K562 (cell line): ENCODE measurements around the gene SERTAD2.

ENCODE experiments used
- ARID2 ChIP-seq: fragments of 450-650 bp; IDR thresholded peaks from 2 replicates; pipeline ENCODE4 v1.6.1; 2017; ENCODE audit warnings: antibody characterized with exemption, mild to moderate bottlenecking
- CTCF ChIP-seq, 3 experiments: IDR thresholded peaks in 2 of 3; conservative IDR thresholded peaks in 1 of 3; 2 replicates each; pipeline ENCODE4 v1.5.1; 2011 to 2012; ENCODE audit warnings: low read length in 3 of 3, mild to moderate bottlenecking in 3 of 3, control low read depth in 2 of 3, improper control_type of control experiment in 1 of 3, inconsistent platforms in 1 of 3, low read depth in 1 of 3, mixed read lengths in 1 of 3, moderate library complexity in 1 of 3; ENCODE audit not compliant: insufficient read depth in 2 of 3
- MAX ChIP-seq: sonication (generic); formaldehyde crosslinking; IDR thresholded peaks from 2 replicates; pipeline ENCODE4 v1.9.0; 2022; ENCODE audit warnings: mild to moderate bottlenecking, missing genetic modification reagents
- MBD2 ChIP-seq: sonication (generic); IDR thresholded peaks from 2 replicates; pipeline ENCODE4 v1.6.1; 2016; ENCODE audit warnings: low read depth, borderline replicate concordance
- POLR2A ChIP-seq: fragments of 450-650 bp; conservative IDR thresholded peaks from 2 replicates; pipeline ENCODE4 v1.6.1; 2016
- RFX5 ChIP-seq: IDR thresholded peaks from 2 replicates; pipeline ENCODE4 v1.6.1; 2011; ENCODE audit warnings: low read depth, mild to moderate bottlenecking, improper control_type of control experiment, low read length
- TBP ChIP-seq: optimal IDR thresholded peaks from 2 replicates; pipeline ENCODE3; 2011; ENCODE audit warnings: low read depth, low read length, improper control_type of control experiment
- TEAD4 ChIP-seq, 2 experiments: sonication (generic) in 1 of 2; formaldehyde crosslinking in 1 of 2; IDR thresholded peaks; 2 replicates each; pipeline versions ENCODE4 v1.6.1 to v1.8.0; 2012 to 2022; ENCODE audit warnings: borderline replicate concordance in 1 of 2, inconsistent platforms in 1 of 2, low read length in 1 of 2, mild to moderate bottlenecking in 1 of 2, missing genetic modification reagents in 1 of 2
- ZFX ChIP-seq: sonication (generic); formaldehyde crosslinking; IDR thresholded peaks from 2 replicates; pipeline ENCODE4 v1.8.0; 2022; ENCODE audit warnings: mild to moderate bottlenecking, missing genetic modification reagents, moderate library complexity

- no peak for TF ChIP-seq ZFX (CRISPR knock-in tag)
- no peak for TF ChIP-seq ARID2
- no peak for TF ChIP-seq MAX (CRISPR knock-in tag)
- no peak for TF ChIP-seq RFX5
- no peak for TF ChIP-seq POLR2A
- no peak for TF ChIP-seq MBD2
- no peak for TF ChIP-seq TBP
- no peak for TF ChIP-seq CTCF (IDR thresholded peaks at IDR 0.05 in 2 of 3, conservative IDR thresholded peaks at IDR 0.05 in 1 of 3; ENCODE audit: insufficient read depth in 2 of 3, low read depth in 1 of 3, low read length in 3 of 3)
- no peak for TF ChIP-seq TEAD4 (IDR thresholded peaks at IDR 0.05; ENCODE audit: low read length)
- TF ChIP-seq TEAD4 (CRISPR knock-in tag; IDR thresholded peaks at IDR 0.05; ENCODE audit: borderline replicate concordance), result no peak
Measured at GRCh38 chr2:64586054-64586453, 67.7 kb downstream of the SERTAD2 start.
